ENCODE measurements around the gene PTPRJ. TPM values are rescaled to one million over a fixed set of nuclear protein-coding genes. Genes with fewer than 3 reads are reported as not detected.

The PTPRJ gene
- total and polyA plus RNA-seq, 2 of the 13 experiments (the other 11 are each of a cell fraction or from before 2014, with no cell fraction given) = 1.0 to 1.2 TPM

DNA sequence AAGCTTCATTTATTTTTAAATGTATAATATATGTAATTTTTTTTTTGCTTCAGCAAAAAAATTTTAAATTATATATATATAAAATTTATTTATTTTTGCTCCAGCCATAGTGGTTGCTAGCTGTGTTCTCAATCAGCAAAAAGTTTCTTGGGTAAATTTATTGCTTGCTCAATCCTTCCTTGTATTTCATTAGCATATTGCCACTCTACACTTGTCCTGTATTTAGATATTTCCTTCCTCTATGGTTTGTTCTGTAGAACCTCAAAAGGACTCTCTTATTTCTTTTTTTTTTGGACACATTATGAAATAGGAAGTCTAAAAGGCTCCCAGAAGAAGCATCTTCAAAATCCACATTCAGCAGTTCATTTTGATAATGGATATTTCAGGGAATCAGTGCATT, 2.3 kb downstream of the PTPRJ start:
- H3K9ac ChIP-seq (ENCODE audit: insufficient read depth, low read depth, low read length) = no peak overlapping the region

More for the DNA sequence above, 2.3 kb downstream of the PTPRJ start:
- TF ChIP-seq MYNN (CRISPR knock-in tag; IDR thresholded peaks at IDR 0.05; ENCODE audit: low read depth) (no peak), TOE1 (CRISPR knock-in tag; IDR thresholded peaks at IDR 0.05) (no peak), ZFY (CRISPR knock-in tag; IDR thresholded peaks at IDR 0.05) (no peak), NAIF1 (CRISPR knock-in tag; IDR thresholded peaks at IDR 0.05; ENCODE audit: borderline replicate concordance) (no peak), SNAPC2 (CRISPR knock-in tag; IDR thresholded peaks at IDR 0.05) (no peak), ZNF629 (CRISPR knock-in tag; conservative IDR thresholded peaks at IDR 0.05) (no peak), EEA1 (CRISPR knock-in tag; IDR thresholded peaks at IDR 0.05; ENCODE audit: borderline replicate concordance) (no peak), CBFB (CRISPR knock-in tag; IDR thresholded peaks at IDR 0.05) (no peak), ZNF230 (CRISPR knock-in tag; IDR thresholded peaks at IDR 0.05) (no peak), DR1 (CRISPR knock-in tag; IDR thresholded peaks at IDR 0.05) (no peak), DNMT3B (CRISPR knock-in tag; conservative IDR thresholded peaks at IDR 0.05) (no peak), MEIS1 (CRISPR knock-in tag; IDR thresholded peaks at IDR 0.05; ENCODE audit: borderline replicate concordance) (no peak), PBX3 (CRISPR knock-in tag; IDR thresholded peaks at IDR 0.05; ENCODE audit: borderline replicate concordance) (no peak), ZNF180 (CRISPR knock-in tag; IDR thresholded peaks at IDR 0.05; ENCODE audit: borderline replicate concordance, low read depth) (no peak), MTA3 (CRISPR knock-in tag; IDR thresholded peaks at IDR 0.05) (no peak), HCFC1 (IDR thresholded peaks at IDR 0.05; ENCODE audit: low read depth, low read length) (no peak), ZFP36L2 (CRISPR knock-in tag; IDR thresholded peaks at IDR 0.05) (no peak), MXI1 (IDR thresholded peaks at IDR 0.05; ENCODE audit: borderline replicate concordance, low read depth, low read length) (no peak)
- TF ChIP-seq, protein P1, sequence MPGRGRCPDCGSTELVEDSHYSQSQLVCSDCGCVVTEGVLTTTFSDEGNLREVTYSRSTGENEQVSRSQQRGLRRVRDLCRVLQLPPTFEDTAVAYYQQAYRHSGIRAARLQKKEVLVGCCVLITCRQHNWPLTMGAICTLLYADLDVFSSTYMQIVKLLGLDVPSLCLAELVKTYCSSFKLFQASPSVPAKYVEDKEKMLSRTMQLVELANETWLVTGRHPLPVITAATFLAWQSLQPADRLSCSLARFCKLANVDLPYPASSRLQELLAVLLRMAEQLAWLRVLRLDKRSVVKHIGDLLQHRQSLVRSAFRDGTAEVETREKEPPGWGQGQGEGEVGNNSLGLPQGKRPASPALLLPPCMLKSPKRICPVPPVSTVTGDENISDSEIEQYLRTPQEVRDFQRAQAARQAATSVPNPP (CRISPR knock-in tag; IDR thresholded peaks at IDR 0.05) = no peak
- TF ChIP-seq, protein P2, sequence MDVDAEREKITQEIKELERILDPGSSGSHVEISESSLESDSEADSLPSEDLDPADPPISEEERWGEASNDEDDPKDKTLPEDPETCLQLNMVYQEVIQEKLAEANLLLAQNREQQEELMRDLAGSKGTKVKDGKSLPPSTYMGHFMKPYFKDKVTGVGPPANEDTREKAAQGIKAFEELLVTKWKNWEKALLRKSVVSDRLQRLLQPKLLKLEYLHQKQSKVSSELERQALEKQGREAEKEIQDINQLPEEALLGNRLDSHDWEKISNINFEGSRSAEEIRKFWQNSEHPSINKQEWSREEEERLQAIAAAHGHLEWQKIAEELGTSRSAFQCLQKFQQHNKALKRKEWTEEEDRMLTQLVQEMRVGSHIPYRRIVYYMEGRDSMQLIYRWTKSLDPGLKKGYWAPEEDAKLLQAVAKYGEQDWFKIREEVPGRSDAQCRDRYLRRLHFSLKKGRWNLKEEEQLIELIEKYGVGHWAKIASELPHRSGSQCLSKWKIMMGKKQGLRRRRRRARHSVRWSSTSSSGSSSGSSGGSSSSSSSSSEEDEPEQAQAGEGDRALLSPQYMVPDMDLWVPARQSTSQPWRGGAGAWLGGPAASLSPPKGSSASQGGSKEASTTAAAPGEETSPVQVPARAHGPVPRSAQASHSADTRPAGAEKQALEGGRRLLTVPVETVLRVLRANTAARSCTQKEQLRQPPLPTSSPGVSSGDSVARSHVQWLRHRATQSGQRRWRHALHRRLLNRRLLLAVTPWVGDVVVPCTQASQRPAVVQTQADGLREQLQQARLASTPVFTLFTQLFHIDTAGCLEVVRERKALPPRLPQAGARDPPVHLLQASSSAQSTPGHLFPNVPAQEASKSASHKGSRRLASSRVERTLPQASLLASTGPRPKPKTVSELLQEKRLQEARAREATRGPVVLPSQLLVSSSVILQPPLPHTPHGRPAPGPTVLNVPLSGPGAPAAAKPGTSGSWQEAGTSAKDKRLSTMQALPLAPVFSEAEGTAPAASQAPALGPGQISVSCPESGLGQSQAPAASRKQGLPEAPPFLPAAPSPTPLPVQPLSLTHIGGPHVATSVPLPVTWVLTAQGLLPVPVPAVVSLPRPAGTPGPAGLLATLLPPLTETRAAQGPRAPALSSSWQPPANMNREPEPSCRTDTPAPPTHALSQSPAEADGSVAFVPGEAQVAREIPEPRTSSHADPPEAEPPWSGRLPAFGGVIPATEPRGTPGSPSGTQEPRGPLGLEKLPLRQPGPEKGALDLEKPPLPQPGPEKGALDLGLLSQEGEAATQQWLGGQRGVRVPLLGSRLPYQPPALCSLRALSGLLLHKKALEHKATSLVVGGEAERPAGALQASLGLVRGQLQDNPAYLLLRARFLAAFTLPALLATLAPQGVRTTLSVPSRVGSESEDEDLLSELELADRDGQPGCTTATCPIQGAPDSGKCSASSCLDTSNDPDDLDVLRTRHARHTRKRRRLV (CRISPR knock-in tag; IDR thresholded peaks at IDR 0.05) = no peak
- DNase-seq (ENCODE audit: low spot score) (no peak), FAIRE-seq (no peak), ATAC-seq (no peak)
- H3K36me3 ChIP-seq (replicated peaks in 1 of 2; ENCODE audit: control insufficient read depth in 1 of 2, insufficient read depth in 2 of 2, low read length in 2 of 2) = no peaks in the 10 kb centered on the region
- in situ Hi-C loops (cut with HindIII; ENCODE audit: extremely low pct_ligation_motif_present, low pct_unique_long_range_greater_than_20kb) (no loop called here), intact Hi-C loops (cut with micrococcal nuclease; ENCODE audit: unreplicated experiment) (loop anchor here (5.0 kb wide), 2 partner anchors 45 to 125 kb away; no protein-coding TSS in a partner anchor)
- H3K4me1 ChIP-seq (ENCODE audit: insufficient read depth, low read length) = peaks cover 31% of the 10 kb centered on the region
- no TSS peak for BruUV-seq (replicated peaks)
- H3K9me3 ChIP-seq (ENCODE audit: low read length) = no peaks in the 10 kb centered on the region
- H3K27ac ChIP-seq (ENCODE audit: extremely low read length, insufficient read depth, low read length) = no peak overlapping the region
- H3K27me3 ChIP-seq (ENCODE audit: control insufficient read depth in 1 of 2, insufficient read depth in 2 of 2, low read length in 2 of 2) = peaks cover 3 to 28% of the 10 kb centered on the region in 2 experiments; a peak in 4 of 5 replicates
- no peaks in the 10 kb centered on the region for H3K79me2 ChIP-seq (ENCODE audit: insufficient read depth, low read length)
- ChIA-PET POLR2A (interaction anchor here (1.2 kb wide), 1 partner anchor 12 kb away, joined by 3 read pairs; no protein-coding TSS in a partner anchor), CTCF (ENCODE audit: low intra/inter-chr PET ratio, low total read pairs) (no interaction called here)
- H4K20me1 ChIP-seq (ENCODE audit: insufficient read depth, low read length) = no peaks in the 10 kb centered on the region
- no peak overlapping the region for H2AFZ ChIP-seq (ENCODE audit: low read length)
- no peak overlapping the region for H3K4me2 ChIP-seq (ENCODE audit: low read depth, low read length)
- H3K4me3 ChIP-seq (replicated peaks in 1 of 3; ENCODE audit: insufficient read depth in 1 of 3, low read depth in 2 of 3, low read length in 3 of 3) = no peak overlapping the region
